Loucy (cell line): Measurements from ENCODE around the gene HOXB4.

Experiments used
- EZH2phosphoT487 ChIP-seq: fragments of 200-600 bp; IDR thresholded peaks from 2 replicates; pipeline ENCODE4 v1.6.1; 2018; ENCODE audit warnings: antibody characterized with exemption, mild to moderate bottlenecking, moderate library complexity, borderline replicate concordance
- TF ChIP-seq, protein P1 (sequence below): fragments of 200-600 bp; sonication (generic); conservative IDR thresholded peaks from 2 replicates; pipeline ENCODE4 v1.5.1; 2014; ENCODE audit warnings: mild to moderate bottlenecking, antibody characterized with exemption, low read length

DNA sequence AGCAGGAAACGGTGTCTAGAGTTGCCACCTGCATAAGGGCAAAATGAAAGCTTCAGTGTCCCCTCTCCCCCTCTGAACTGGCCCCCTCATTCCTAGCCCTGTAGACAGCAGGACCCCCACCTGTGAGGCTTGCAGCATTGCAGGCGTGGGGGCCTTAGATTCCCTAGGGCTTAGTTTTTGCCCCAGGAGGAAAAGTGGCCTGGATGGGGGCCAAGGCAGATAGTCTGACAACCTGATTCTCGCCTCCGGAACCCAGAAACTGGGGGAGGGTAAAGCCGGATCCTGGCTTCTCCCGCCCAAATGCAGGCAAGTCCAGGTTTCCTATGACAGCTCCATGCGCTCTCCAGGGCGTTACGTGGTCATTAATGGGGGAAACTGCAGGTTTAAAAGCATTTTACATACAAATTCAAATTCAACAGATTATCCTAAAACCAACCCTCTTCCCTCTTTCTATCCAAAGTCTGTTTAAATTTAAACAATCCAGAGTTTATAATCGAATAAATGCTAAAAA, 27.3 kb upstream of the HOXB4 start:
- TF ChIP-seq, protein P1, sequence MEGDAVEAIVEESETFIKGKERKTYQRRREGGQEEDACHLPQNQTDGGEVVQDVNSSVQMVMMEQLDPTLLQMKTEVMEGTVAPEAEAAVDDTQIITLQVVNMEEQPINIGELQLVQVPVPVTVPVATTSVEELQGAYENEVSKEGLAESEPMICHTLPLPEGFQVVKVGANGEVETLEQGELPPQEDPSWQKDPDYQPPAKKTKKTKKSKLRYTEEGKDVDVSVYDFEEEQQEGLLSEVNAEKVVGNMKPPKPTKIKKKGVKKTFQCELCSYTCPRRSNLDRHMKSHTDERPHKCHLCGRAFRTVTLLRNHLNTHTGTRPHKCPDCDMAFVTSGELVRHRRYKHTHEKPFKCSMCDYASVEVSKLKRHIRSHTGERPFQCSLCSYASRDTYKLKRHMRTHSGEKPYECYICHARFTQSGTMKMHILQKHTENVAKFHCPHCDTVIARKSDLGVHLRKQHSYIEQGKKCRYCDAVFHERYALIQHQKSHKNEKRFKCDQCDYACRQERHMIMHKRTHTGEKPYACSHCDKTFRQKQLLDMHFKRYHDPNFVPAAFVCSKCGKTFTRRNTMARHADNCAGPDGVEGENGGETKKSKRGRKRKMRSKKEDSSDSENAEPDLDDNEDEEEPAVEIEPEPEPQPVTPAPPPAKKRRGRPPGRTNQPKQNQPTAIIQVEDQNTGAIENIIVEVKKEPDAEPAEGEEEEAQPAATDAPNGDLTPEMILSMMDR = no peak
- TF ChIP-seq EZH2phosphoT487 = no peak
